HepG2 (cell line): ENCODE measurements around the gene LIN28B. TPM values are rescaled to one million over a fixed set of nuclear protein-coding genes. Genes with fewer than 3 reads are reported as not detected.

ENCODE experiments used
- ATAC-seq: fragments of 200-7000 bp; cut with Tn5 transposase; 3 replicates; pipeline ENCODE4 v1.9.1; 2020; ENCODE audit warnings: mild to moderate bottlenecking, moderate library complexity
- BruUV-seq: library from RNA; stranded (reverse); fragments of 400-500 nt; replicated peaks from 2 replicates; lab custom pipeline; 2021; lab: Mats Ljungman, UMichigan
- CTCF ChIA-PET: fragments of 300-600 bp; formaldehyde crosslinking; extraction: SDS; loops from one replicate; lab custom pipeline; 2021; ENCODE audit warnings: low total read pairs, inconsistent platforms, low intra/inter-chr PET ratio; lab: Yijun Ruan, JAX
- POLR2A ChIA-PET: fragments of 350-600 bp; sonication (Branson Sonifier 250); formaldehyde crosslinking; loops from one replicate; lab custom pipeline; 2020; ENCODE audit warnings: antibody characterized with exemption, inconsistent platforms; lab: Yijun Ruan, JAX
- DNase-seq: peaks from one replicate; pipeline ENCODE4 v3.0.0-alpha.2; 2015; ENCODE audit warnings: low spot score
- FAIRE-seq: peaks from 3 replicates; lab custom pipeline; 2011; peaks lifted over from hg19 to GRCh38; lab: Jason Lieb, UNC
- H2AFZ ChIP-seq: one replicate; pipeline ENCODE4 v1.6.1; 2011; ENCODE audit warnings: low read length, inconsistent platforms
- H3K27ac ChIP-seq: fragments of 300-600 bp; 3 replicates; pipeline ENCODE4 v1.8.0; 2011; ENCODE audit warnings: mixed run types, mild to moderate bottlenecking, mixed read lengths, low read length, inconsistent platforms; ENCODE audit not compliant: insufficient read depth; ENCODE audit errors: extremely low read length
- H3K27me3 ChIP-seq, 2 experiments: fragments of 200-600 bp in 1 of 2; 2 replicates in 1 of 2; 3 replicates in 1 of 2; pipeline versions ENCODE4 v1.6.0 to v1.8.0; 2011; ENCODE audit warnings: low read length in 2 of 2, mild to moderate bottlenecking in 2 of 2, moderate library complexity in 2 of 2, inconsistent platforms in 1 of 2; ENCODE audit not compliant: insufficient read depth in 2 of 2, control insufficient read depth in 1 of 2
- H3K36me3 ChIP-seq, 2 experiments: fragments of 200-600 bp in 1 of 2; replicated peaks in 1 of 2; 2 replicates in 1 of 2; 3 replicates in 1 of 2; pipeline versions ENCODE4 v1.5.1 to v1.8.0; 2011; ENCODE audit warnings: low read length in 2 of 2, inconsistent platforms in 1 of 2; ENCODE audit not compliant: insufficient read depth in 2 of 2, control insufficient read depth in 1 of 2
- H3K4me1 ChIP-seq: 2 replicates; pipeline ENCODE4 v1.5.1; 2012; ENCODE audit warnings: low read length, inconsistent platforms; ENCODE audit not compliant: insufficient read depth
- H3K4me2 ChIP-seq: 2 replicates; pipeline ENCODE4 v1.6.0; 2011; ENCODE audit warnings: low read depth, low read length, inconsistent platforms
- H3K4me3 ChIP-seq, 3 experiments: fragments of 200-600 bp in 1 of 3; sonication (generic), shearing (Covaris generic) in 1 of 3; replicated peaks in 1 of 3; 2 replicates each; pipeline ENCODE4 v1.5.1; 2011 to 2016; ENCODE audit warnings: low read length in 3 of 3, inconsistent platforms in 2 of 3, low read depth in 2 of 3, mild to moderate bottlenecking in 2 of 3, control low read depth in 1 of 3, mixed read lengths in 1 of 3; ENCODE audit not compliant: insufficient read depth in 1 of 3
- H3K79me2 ChIP-seq: one replicate; pipeline ENCODE4 v1.6.1; 2011; ENCODE audit warnings: low read length, inconsistent platforms; ENCODE audit not compliant: insufficient read depth
- H3K9ac ChIP-seq: 2 replicates; pipeline ENCODE4 v1.6.0; 2011; ENCODE audit warnings: mild to moderate bottlenecking, low read depth, low read length, inconsistent platforms; ENCODE audit not compliant: insufficient read depth
- H3K9me3 ChIP-seq: 2 replicates; pipeline ENCODE4 v1.5.1; 2012; ENCODE audit warnings: mild to moderate bottlenecking, low read length
- H4K20me1 ChIP-seq: 2 replicates; pipeline ENCODE4 v1.6.0; 2011; ENCODE audit warnings: inconsistent platforms, mild to moderate bottlenecking, low read length, moderate library complexity; ENCODE audit not compliant: insufficient read depth
- BRCA1 ChIP-seq: sonication (generic); formaldehyde crosslinking; IDR thresholded peaks from 2 replicates; pipeline ENCODE4 v1.4.0; 2020; ENCODE audit warnings: missing genetic modification reagents
- GLMP ChIP-seq: sonication (generic); formaldehyde crosslinking; IDR thresholded peaks from 2 replicates; pipeline ENCODE4 v1.9.0; 2021; ENCODE audit warnings: missing genetic modification reagents, mild to moderate bottlenecking, borderline replicate concordance
- NFIC ChIP-seq: IDR thresholded peaks from 2 replicates; pipeline ENCODE4 v1.6.1; 2012; ENCODE audit warnings: mild to moderate bottlenecking, low read length, inconsistent platforms
- THRA ChIP-seq: sonication (generic); formaldehyde crosslinking; IDR thresholded peaks from 2 replicates; pipeline ENCODE4 v1.4.0; 2020; ENCODE audit warnings: missing genetic modification reagents, borderline replicate concordance
- ZBTB3 ChIP-seq: sonication (generic); formaldehyde crosslinking; IDR thresholded peaks from 2 replicates; pipeline ENCODE4 v1.4.0; 2020; ENCODE audit warnings: low read depth, mild to moderate bottlenecking, moderate library complexity, missing genetic modification reagents, borderline replicate concordance
- ZKSCAN5 ChIP-seq: sonication (generic); formaldehyde crosslinking; IDR thresholded peaks from 2 replicates; pipeline ENCODE4 v1.5.1; 2020; ENCODE audit warnings: mild to moderate bottlenecking, missing genetic modification reagents
- ZNF326 ChIP-seq: sonication (generic); formaldehyde crosslinking; IDR thresholded peaks from 2 replicates; pipeline ENCODE4 v1.4.0; 2020; ENCODE audit warnings: missing genetic modification reagents, borderline replicate concordance
- ZNF737 ChIP-seq: sonication (generic); formaldehyde crosslinking; IDR thresholded peaks from 2 replicates; pipeline ENCODE4 v1.5.0; 2020; ENCODE audit warnings: missing genetic modification reagents, mild to moderate bottlenecking, borderline replicate concordance
- ZNF792 ChIP-seq: IDR thresholded peaks from 2 replicates; pipeline ENCODE4 v1.6.1; 2016
- ZSCAN22 ChIP-seq: sonication (generic); formaldehyde crosslinking; IDR thresholded peaks from 2 replicates; pipeline ENCODE4 v1.4.0; 2020; ENCODE audit warnings: mild to moderate bottlenecking, missing genetic modification reagents
- WGBS: methylation state at CpG from one replicate; pipeline ENCODE4 v1.1.6; 2017; ENCODE audit warnings: low lambda C conversion rate; 5-methylcytosine and 5-hydroxymethylcytosine counted together
- in situ Hi-C: cut with HindIII; loops from 2 replicates; pipeline ENCODE4 v1.10.0; 2017; ENCODE audit warnings: low pct_unique_long_range_greater_than_20kb; ENCODE audit not compliant: extremely low pct_ligation_motif_present
- intact Hi-C: fragments of 100-400 bp; cut with micrococcal nuclease; formaldehyde crosslinking; loops from one replicate; pipeline ENCODE4 v1.10.0; 2022; ENCODE audit not compliant: unreplicated experiment
- polyA plus RNA-seq, 8 experiments: library from polyadenylated mRNA; depleted of rRNA in 3 of 8; stranded (reverse) in 7 of 8; unstranded in 1 of 8; fragments of >200 nt; fragmentation: Illumina TruSeq in 4 of 8; extraction: Trizol in 4 of 8; gene quantifications; 2 replicates each; pipeline versions ENCODE4 v1.2.1 to v1.2.3, GENCODE V29; 2011 to 2016; ENCODE audit warnings: low read depth in 4 of 8, missing spikeins in 1 of 8, mixed read lengths in 1 of 8; ENCODE audit not compliant: insufficient read depth in 1 of 8
- total RNA-seq, 5 experiments: library from RNA; depleted of rRNA; stranded (reverse); fragments of >200 nt; fragmentation: Illumina TruSeq; extraction: Trizol; gene quantifications; 2 replicates each; pipeline ENCODE4 v1.2.3, GENCODE V29; 2016; ENCODE audit warnings: low read depth in 1 of 5

The LIN28B gene
- total and polyA plus RNA-seq, 2 of the 13 experiments (the other 11 are each of a cell fraction or from before 2014, with no cell fraction given), result 14.5 to 56.8 TPM

- BruUV-seq, result no TSS peak
- Histone ChIP-seq H3K4me2 (no peak overlapping the region), H2AFZ (no peak overlapping the region), H3K27me3 (no peaks in the 10 kb centered on the region; a peak in 1 of 5 replicates), H3K9ac (no peak overlapping the region), H3K79me2 (no peaks in the 10 kb centered on the region), H3K4me3 (no peak overlapping the region), H3K27ac (no peak overlapping the region), H3K4me1 (peaks cover 8% of the 10 kb centered on the region)
- no peak for FAIRE-seq
- no peak for DNase-seq
- intact Hi-C loops (no loop called here), in situ Hi-C loops (no loop called here)
- CTCF ChIA-PET, result no interaction called here
- 48% methylated on average over 3 of the region's 3 CpGs for WGBS
- no peak for TF ChIP-seq ZBTB3 (CRISPR knock-in tag)
- no peak for TF ChIP-seq NFIC
- no peak for TF ChIP-seq ZKSCAN5 (CRISPR knock-in tag)
- TF ChIP-seq GLMP (CRISPR knock-in tag), result no peak
- no peak for TF ChIP-seq ZNF326 (CRISPR knock-in tag)
- no peak for TF ChIP-seq BRCA1 (CRISPR knock-in tag)
- TF ChIP-seq ZSCAN22, result no peak
- no peak for TF ChIP-seq ZNF737 (CRISPR knock-in tag)
- TF ChIP-seq THRA (CRISPR knock-in tag), result no peak
- no peak for TF ChIP-seq ZNF792 (CRISPR knock-in tag)
- TF ChIP-seq, all 625 proteins: peak for 0
- ATAC-seq, result no peak
- Histone ChIP-seq H3K36me3 (no peaks in the 10 kb centered on the region), H3K9me3 (no peaks in the 10 kb centered on the region), H4K20me1 (no peaks in the 10 kb centered on the region)
- POLR2A ChIA-PET, result no interaction called here
Measured at GRCh38 chr6:105105094-105105493, 148.2 kb downstream of the LIN28B start.
